Ascending aorta (tissue), 2 donors: Measurements from ENCODE around the gene PALD1. TPM values are rescaled to one million over a fixed set of nuclear protein-coding genes. Genes with fewer than 3 reads are reported as not detected.

Source experiments
- DNase-seq, 2 donors: peaks; one replicate each; pipeline ENCODE4 v3.0.0-alpha.2; 2019; ENCODE audit warnings: low spot score in 2 of 2
- H3K27ac ChIP-seq, 2 donors: fragments of 200-600 bp; sonication (generic); one replicate each; pipeline ENCODE4 v1.5.1; 2016 to 2017; ENCODE audit warnings: mild to moderate bottlenecking in 1 of 2
- H3K27me3 ChIP-seq: fragments of 200-600 bp; sonication (generic); one replicate; pipeline ENCODE4 v1.5.1; 2017
- H3K36me3 ChIP-seq, 2 donors: fragments of 200-600 bp; sonication (generic); one replicate each; pipeline ENCODE4 v1.5.1; 2016
- H3K4me1 ChIP-seq, 2 donors: fragments of 200-600 bp; sonication (generic); one replicate each; pipeline ENCODE4 v1.5.1; 2016 to 2017; ENCODE audit warnings: mild to moderate bottlenecking in 1 of 2
- H3K4me3 ChIP-seq, 2 donors: fragments of 200-600 bp; sonication (generic); one replicate each; pipeline ENCODE4 v1.5.1; 2016 to 2017; ENCODE audit warnings: mild to moderate bottlenecking in 1 of 2
- H3K9me3 ChIP-seq, 2 donors: fragments of 200-600 bp; sonication (generic); one replicate each; pipeline ENCODE4 v1.5.1; 2016
- CTCF ChIP-seq, 3 experiments: fragments of 200-600 bp in 2 of 3; fragments of 450-650 bp in 1 of 3; sonication (generic) in 2 of 3; IDR thresholded peaks; one replicate each; pipeline ENCODE4 v1.5.1; 2016 to 2019; ENCODE audit warnings: antibody characterized with exemption in 3 of 3, mild to moderate bottlenecking in 1 of 3, moderate library complexity in 1 of 3
- intact Hi-C: fragments of 100-400 bp; cut with DNase I; formaldehyde crosslinking; loops from one replicate; pipeline ENCODE4 v1.15.1; 2023
- total RNA-seq: library from RNA; depleted of rRNA; stranded (reverse); fragments of >200 nt; gene quantifications from one replicate; pipeline ENCODE4 v1.1.0, GENCODE V29; 2016

The PALD1 gene
- total RNA-seq, 1 donor from 2014 or later: 21.7 TPM

DNA sequence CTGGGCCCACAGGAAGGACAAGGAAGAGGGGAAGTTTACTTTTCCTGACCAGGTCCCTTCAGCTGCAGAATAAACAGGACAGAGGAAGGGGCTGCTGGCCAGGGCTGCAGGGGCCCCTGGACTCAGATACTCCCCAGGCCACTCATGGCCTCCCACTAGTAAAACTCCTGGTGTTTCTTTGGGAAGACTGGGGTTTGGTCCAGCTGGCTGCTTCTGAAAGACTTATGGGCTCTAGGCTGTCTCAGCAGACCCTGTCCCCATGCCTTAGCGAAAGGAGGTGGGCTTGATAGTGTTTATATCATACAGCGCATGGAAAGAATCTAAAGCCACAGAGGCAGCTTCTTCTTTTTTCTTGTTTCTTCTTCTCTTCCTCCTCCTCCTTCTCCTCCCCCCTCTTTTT lies 56.4 kb downstream of the PALD1 start:
- intact Hi-C loops: no loop called here

GRCh38 chr10:70535451-70535850 lies 56.9 kb downstream of the PALD1 start:
- H3K9me3 ChIP-seq: no peaks in the 10 kb centered on the region
- H3K36me3 ChIP-seq: peaks cover 0 to 40% of the 10 kb centered on the region in 2 donors
- no peak overlapping the region for H3K4me3 ChIP-seq
- H3K27ac ChIP-seq: no peak overlapping the region
- H3K4me1 ChIP-seq: no peaks in the 10 kb centered on the region
- intact Hi-C loops: no loop called here
- DNase-seq: no peak
- H3K27me3 ChIP-seq: no peaks in the 10 kb centered on the region
- no peak for TF ChIP-seq CTCF (IDR thresholded peaks at IDR 0.05)

More for the DNA sequence above, 56.4 kb downstream of the PALD1 start:
- Histone ChIP-seq H3K4me3 (no peak overlapping the region), H3K36me3 (peaks cover 0 to 41% of the 10 kb centered on the region in 2 donors), H3K9me3 (no peaks in the 10 kb centered on the region), H3K4me1 (no peaks in the 10 kb centered on the region), H3K27ac (no peak overlapping the region), H3K27me3 (no peaks in the 10 kb centered on the region)
- no peak for DNase-seq
- TF ChIP-seq CTCF (IDR thresholded peaks at IDR 0.05): no peak

DNA sequence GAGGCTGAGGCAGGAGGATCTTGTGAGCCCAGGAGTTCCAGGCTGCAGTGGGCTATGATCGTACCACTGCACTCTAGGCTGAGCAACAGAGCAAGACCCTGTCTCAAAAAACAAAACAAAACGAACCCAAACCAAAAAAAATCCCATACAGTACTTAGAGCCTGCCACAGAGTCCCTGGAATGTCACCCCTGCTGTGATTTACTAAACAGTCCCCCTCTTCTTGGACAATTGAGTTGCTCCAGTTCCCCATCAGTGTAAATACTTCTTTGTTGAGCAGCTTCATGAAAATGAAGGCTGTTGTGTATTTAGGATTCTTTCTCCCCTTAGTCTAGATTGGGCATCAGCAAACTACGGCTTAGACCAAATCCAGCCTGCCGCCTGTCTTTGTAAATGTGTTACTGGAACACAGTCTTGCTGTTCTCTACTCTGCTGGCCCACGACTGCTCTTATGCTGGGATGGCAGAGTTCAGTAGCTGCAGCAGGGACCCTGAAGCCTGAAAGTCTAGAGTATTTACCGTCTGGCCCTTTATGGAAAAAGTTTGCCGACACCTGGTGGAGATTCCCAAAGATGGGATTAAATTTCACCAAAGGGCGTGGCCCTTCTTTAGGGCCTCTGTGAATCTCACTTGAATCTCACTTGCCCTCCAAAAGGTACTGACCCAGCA lies 57.8 kb downstream of the PALD1 start:
- no peak overlapping the region for H3K27ac ChIP-seq
- TF ChIP-seq CTCF (IDR thresholded peaks at IDR 0.05): no peak
- intact Hi-C loops: no loop called here

DNA sequence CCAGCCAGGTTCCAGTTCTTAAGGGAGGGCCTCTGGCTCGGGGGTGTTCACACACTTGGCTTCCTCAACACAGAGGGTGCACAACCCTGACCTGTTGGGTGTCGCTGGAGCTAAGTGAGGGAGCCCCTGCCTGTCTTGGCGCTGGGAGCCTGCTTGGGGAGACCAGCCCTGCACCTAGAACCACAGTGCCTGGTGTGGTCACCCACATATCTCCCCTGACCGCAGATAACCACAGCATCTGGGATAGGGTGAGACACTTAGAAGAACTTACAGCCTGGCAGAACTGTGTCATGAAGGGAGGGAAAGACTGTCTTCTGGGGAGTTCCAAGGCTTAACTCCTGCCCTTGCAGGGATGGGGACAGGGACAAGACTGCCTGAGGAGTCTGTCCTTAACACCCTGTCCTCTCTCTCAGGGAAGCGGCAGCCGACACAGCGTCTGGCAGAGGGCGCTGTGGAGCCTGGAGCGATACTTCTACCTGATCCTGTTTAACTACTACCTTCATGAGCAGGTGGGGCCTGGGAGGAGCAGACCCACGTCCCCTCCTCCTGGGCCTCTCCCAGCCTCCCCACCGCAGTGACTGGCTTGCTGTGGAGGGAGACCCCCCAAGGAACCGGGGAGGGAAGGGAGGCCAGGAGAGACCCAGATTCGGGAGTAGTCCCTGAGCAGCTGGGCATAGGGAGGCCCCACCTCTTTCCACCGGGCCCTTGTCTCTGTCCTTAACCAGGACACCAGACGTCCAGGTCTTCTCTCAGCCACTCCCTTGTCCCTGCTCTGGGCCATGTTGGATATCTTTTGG lies 59.0 kb downstream of the PALD1 start:
- Histone ChIP-seq H3K9me3 (no peaks in the 10 kb centered on the region), H3K4me1 (no peaks in the 10 kb centered on the region), H3K4me3 (no peak overlapping the region), H3K27ac (no peak overlapping the region), H3K27me3 (no peaks in the 10 kb centered on the region), H3K36me3 (peaks cover 6 to 43% of the 10 kb centered on the region in 2 donors)
- TF ChIP-seq CTCF (IDR thresholded peaks at IDR 0.05): peak in 1 of 3 experiments; percentile 12
- DNase-seq: no peak
- intact Hi-C loops: no loop called here

More for the DNA sequence above, 57.8 kb downstream of the PALD1 start:
- no peak for DNase-seq
- H3K4me1 ChIP-seq: no peaks in the 10 kb centered on the region
- H3K9me3 ChIP-seq: no peaks in the 10 kb centered on the region
- no peaks in the 10 kb centered on the region for H3K27me3 ChIP-seq
- peaks cover 4 to 46% of the 10 kb centered on the region in 2 donors for H3K36me3 ChIP-seq
- H3K4me3 ChIP-seq: no peak overlapping the region

DNA sequence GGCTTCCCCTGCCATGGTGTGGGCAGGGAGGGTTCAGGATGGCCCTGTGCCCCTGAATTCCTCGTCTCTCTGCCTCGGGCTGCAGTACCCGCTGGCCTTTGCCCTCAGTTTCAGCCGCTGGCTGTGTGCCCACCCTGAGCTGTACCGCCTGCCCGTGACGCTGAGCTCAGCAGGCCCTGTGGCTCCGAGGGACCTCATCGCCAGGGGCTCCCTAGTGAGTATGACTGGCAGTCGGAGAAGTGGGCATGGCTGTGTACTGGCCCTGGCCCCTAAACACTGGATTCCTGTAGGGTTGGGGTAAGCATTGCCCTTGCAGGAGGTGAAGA lies 59.6 kb downstream of the PALD1 start:
- H3K4me1 ChIP-seq: no peaks in the 10 kb centered on the region
- H3K9me3 ChIP-seq: no peaks in the 10 kb centered on the region
- H3K27ac ChIP-seq: no peak overlapping the region
- H3K27me3 ChIP-seq: no peaks in the 10 kb centered on the region
- intact Hi-C loops: no loop called here
- no peak for TF ChIP-seq CTCF (IDR thresholded peaks at IDR 0.05)
- no peak overlapping the region for H3K4me3 ChIP-seq
- H3K36me3 ChIP-seq: peaks cover 6 to 40% of the 10 kb centered on the region in 2 donors
- DNase-seq: no peak
